ENCODE measurements around the gene IGFBP3. TPM values are rescaled to one million over a fixed set of nuclear protein-coding genes. Genes with fewer than 3 reads are reported as not detected.

Gene IGFBP3
- total and polyA plus RNA-seq, 2 of the 13 experiments (the other 11 are each of a cell fraction or from before 2014, with no cell fraction given) = 57.5 TPM; not detected in 1

- TF ChIP-seq ZNF562 (CRISPR knock-in tag; IDR thresholded peaks at IDR 0.05; ENCODE audit: borderline replicate concordance) (no peak), NAIF1 (CRISPR knock-in tag; IDR thresholded peaks at IDR 0.05; ENCODE audit: borderline replicate concordance) (no peak; the same call in 1 of the 2 replicates), STAG1 (CRISPR knock-in tag; IDR thresholded peaks at IDR 0.05) (no peak), NCOA1 (CRISPR knock-in tag; IDR thresholded peaks at IDR 0.05) (no peak), SRY (CRISPR knock-in tag; IDR thresholded peaks at IDR 0.05) (no peak; the same call in 1 of the 2 replicates), PCBP2 (optimal IDR thresholded peaks at IDR 0.05; ENCODE audit: low read depth, low read length, poor library complexity, severe bottlenecking) (no peak), ZSCAN30 (CRISPR knock-in tag; IDR thresholded peaks at IDR 0.05) (no peak), PRPF4 (IDR thresholded peaks at IDR 0.05; ENCODE audit: low read depth, low read length, poor library complexity, severe bottlenecking) (no peak), ZNF792 (CRISPR knock-in tag; IDR thresholded peaks at IDR 0.05) (no peak; the same call in 1 of the 2 replicates), RFXAP (CRISPR knock-in tag; IDR thresholded peaks at IDR 0.05; ENCODE audit: borderline replicate concordance) (no peak), ELF3 (CRISPR knock-in tag; IDR thresholded peaks at IDR 0.05) (no peak; the same call in 1 of the 2 replicates), ZNF567 (CRISPR knock-in tag; IDR thresholded peaks at IDR 0.05; ENCODE audit: borderline replicate concordance) (no peak; the same call in 1 of the 2 replicates), NCOR1 (IDR thresholded peaks at IDR 0.05; ENCODE audit: borderline replicate concordance, low read length) (no peak), MXD4 (CRISPR knock-in tag; IDR thresholded peaks at IDR 0.05) (no peak; the same call in 1 of the 2 replicates), MLLT10 (CRISPR knock-in tag; IDR thresholded peaks at IDR 0.05) (no peak), ZNF747 (CRISPR knock-in tag; IDR thresholded peaks at IDR 0.05; ENCODE audit: borderline replicate concordance) (no peak), MAFG (CRISPR knock-in tag; IDR thresholded peaks at IDR 0.05) (no peak), ZNF746 (CRISPR knock-in tag; IDR thresholded peaks at IDR 0.05) (no peak), ZBTB7B (CRISPR knock-in tag; IDR thresholded peaks at IDR 0.05) (no peak; the same call in 1 of the 2 replicates), CC2D1A (CRISPR knock-in tag; IDR thresholded peaks at IDR 0.05) (no peak), IRX3 (CRISPR knock-in tag; IDR thresholded peaks at IDR 0.05; ENCODE audit: borderline replicate concordance, low read depth) (no peak)
- TF ChIP-seq, protein P1, sequence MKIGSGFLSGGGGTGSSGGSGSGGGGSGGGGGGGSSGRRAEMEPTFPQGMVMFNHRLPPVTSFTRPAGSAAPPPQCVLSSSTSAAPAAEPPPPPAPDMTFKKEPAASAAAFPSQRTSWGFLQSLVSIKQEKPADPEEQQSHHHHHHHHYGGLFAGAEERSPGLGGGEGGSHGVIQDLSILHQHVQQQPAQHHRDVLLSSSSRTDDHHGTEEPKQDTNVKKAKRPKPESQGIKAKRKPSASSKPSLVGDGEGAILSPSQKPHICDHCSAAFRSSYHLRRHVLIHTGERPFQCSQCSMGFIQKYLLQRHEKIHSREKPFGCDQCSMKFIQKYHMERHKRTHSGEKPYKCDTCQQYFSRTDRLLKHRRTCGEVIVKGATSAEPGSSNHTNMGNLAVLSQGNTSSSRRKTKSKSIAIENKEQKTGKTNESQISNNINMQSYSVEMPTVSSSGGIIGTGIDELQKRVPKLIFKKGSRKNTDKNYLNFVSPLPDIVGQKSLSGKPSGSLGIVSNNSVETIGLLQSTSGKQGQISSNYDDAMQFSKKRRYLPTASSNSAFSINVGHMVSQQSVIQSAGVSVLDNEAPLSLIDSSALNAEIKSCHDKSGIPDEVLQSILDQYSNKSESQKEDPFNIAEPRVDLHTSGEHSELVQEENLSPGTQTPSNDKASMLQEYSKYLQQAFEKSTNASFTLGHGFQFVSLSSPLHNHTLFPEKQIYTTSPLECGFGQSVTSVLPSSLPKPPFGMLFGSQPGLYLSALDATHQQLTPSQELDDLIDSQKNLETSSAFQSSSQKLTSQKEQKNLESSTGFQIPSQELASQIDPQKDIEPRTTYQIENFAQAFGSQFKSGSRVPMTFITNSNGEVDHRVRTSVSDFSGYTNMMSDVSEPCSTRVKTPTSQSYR (CRISPR knock-in tag; IDR thresholded peaks at IDR 0.05; ENCODE audit: borderline replicate concordance) = no peak
- TF ChIP-seq, protein P2, sequence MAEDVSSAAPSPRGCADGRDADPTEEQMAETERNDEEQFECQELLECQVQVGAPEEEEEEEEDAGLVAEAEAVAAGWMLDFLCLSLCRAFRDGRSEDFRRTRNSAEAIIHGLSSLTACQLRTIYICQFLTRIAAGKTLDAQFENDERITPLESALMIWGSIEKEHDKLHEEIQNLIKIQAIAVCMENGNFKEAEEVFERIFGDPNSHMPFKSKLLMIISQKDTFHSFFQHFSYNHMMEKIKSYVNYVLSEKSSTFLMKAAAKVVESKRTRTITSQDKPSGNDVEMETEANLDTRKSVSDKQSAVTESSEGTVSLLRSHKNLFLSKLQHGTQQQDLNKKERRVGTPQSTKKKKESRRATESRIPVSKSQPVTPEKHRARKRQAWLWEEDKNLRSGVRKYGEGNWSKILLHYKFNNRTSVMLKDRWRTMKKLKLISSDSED (CRISPR knock-in tag; IDR thresholded peaks at IDR 0.05) = no peak; the same call in 1 of the 2 replicates
- TF ChIP-seq, protein P3, sequence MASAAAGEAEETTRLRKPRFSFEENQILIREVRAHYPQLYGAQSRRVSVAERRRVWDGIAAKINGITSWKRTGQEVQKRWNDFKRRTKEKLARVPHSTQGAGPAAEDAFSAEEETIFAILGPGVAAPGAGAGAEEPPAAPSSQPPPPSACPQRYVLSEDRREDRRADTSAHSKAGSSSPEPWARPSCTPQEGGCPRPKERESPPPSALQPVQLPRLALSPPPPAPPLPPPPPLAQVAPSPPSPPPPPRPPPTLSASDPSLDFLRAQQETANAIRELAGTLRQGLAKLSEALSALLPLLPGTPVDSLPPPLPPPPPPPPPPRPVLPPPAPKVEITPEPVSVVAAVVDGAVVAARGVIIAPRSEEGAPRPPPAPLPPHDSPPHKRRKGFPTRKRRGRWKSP (CRISPR knock-in tag; IDR thresholded peaks at IDR 0.05) = peak; percentile 51; the same call in 1 of the 2 replicates
- TF ChIP-seq, protein P4, sequence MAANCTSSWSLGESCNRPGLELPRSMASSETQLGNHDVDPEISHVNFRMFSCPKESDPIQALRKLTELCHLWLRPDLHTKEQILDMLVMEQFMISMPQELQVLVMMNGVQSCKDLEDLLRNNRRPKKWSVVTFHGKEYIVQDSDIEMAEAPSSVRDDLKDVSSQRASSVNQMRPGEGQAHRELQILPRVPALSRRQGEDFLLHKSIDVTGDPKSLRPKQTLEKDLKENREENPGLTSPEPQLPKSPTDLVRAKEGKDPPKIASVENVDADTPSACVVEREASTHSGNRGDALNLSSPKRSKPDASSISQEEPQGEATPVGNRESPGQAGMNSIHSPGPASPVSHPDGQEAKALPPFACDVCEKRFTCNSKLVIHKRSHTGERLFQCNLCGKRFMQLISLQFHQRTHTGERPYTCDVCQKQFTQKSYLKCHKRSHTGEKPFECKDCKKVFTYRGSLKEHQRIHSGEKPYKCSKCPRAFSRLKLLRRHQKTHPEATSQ (CRISPR knock-in tag; IDR thresholded peaks at IDR 0.05; ENCODE audit: borderline replicate concordance) = no peak
These were observed 27.6 kb downstream of the IGFBP3 start (continued) for GRCh38 chr7:45893374-45893995.

All from HepG2 (cell line).